IMR-90 (cell line): ENCODE results near the gene NEO1. TPM values are rescaled to one million over a fixed set of nuclear protein-coding genes. Genes with fewer than 3 reads are reported as not detected.
A peak's percentile ranks its signal among the peaks of the same experiment; 100 is the strongest.

Source experiments
- ATAC-seq: fragments of 200-7000 bp; cut with Tn5 transposase; 2 replicates; pipeline ENCODE4 v1.9.1; 2020; ENCODE audit warnings: low read depth, mild to moderate bottlenecking, moderate library complexity
- BruUV-seq: library from RNA; stranded (reverse); fragments of 400-500 nt; replicated peaks from 2 replicates; lab custom pipeline; 2021; lab: Mats Ljungman, UMichigan
- CTCF ChIA-PET: fragments of 300-600 bp; formaldehyde crosslinking; extraction: SDS; loops from one replicate; lab custom pipeline; 2021; ENCODE audit warnings: antibody characterized with exemption; lab: Yijun Ruan, JAX
- POLR2A ChIA-PET: fragments of 300-600 bp; sonication (Branson Sonifier 250); formaldehyde crosslinking; loops from one replicate; lab custom pipeline; 2022; ENCODE audit warnings: antibody characterized with exemption; ENCODE audit not compliant: unreplicated experiment; lab: Charles Lee
- DNase-seq: peaks from one replicate; pipeline ENCODE4 v3.0.0; 2013
- H2AFZ ChIP-seq: replicated peaks from 2 replicates; pipeline ENCODE3; 2013; ENCODE audit warnings: low read length, mild to moderate bottlenecking; ENCODE audit not compliant: poor library complexity
- H2AK5ac ChIP-seq: 2 replicates; pipeline ENCODE4 v1.6.1; 2013; ENCODE audit warnings: low read depth, low read length, inconsistent platforms
- H2AK9ac ChIP-seq: replicated peaks from 2 replicates; pipeline ENCODE3; 2013; ENCODE audit warnings: mild to moderate bottlenecking, low read depth, low read length, moderate library complexity; ENCODE audit not compliant: poor library complexity
- H2BK120ac ChIP-seq: 2 replicates; pipeline ENCODE4 v1.6.1; 2013; ENCODE audit warnings: low read depth, low read length, inconsistent platforms
- H2BK15ac ChIP-seq: 3 replicates; pipeline ENCODE4 v1.6.1; 2013; ENCODE audit warnings: low read depth, low read length, inconsistent platforms
- H2BK20ac ChIP-seq: 2 replicates; pipeline ENCODE4 v1.6.1; 2013; ENCODE audit warnings: low read depth, mild to moderate bottlenecking, inconsistent platforms, low read length, moderate library complexity
- H2BK5ac ChIP-seq: 2 replicates; pipeline ENCODE4 v1.6.1; 2013; ENCODE audit warnings: mild to moderate bottlenecking, low read depth, low read length, inconsistent platforms; ENCODE audit not compliant: poor library complexity, severe bottlenecking
- H3K14ac ChIP-seq: replicated peaks from 2 replicates; pipeline ENCODE4 v1.6.1; 2013; ENCODE audit warnings: low read depth, low read length, inconsistent platforms
- H3K18ac ChIP-seq: 2 replicates; pipeline ENCODE4 v1.6.1; 2013; ENCODE audit warnings: low read depth, low read length, control low read depth
- H3K23ac ChIP-seq: 2 replicates; pipeline ENCODE4 v1.6.1; 2013; ENCODE audit warnings: low read depth, low read length, inconsistent platforms
- H3K27ac ChIP-seq: 2 replicates; pipeline ENCODE4 v1.5.1; 2013; ENCODE audit warnings: mild to moderate bottlenecking, control low read depth, low read length; ENCODE audit not compliant: insufficient read depth
- H3K27me3 ChIP-seq: 2 replicates; pipeline ENCODE4 v1.6.1; 2013; ENCODE audit warnings: low read length; ENCODE audit not compliant: control insufficient read depth, insufficient read depth
- H3K36me3 ChIP-seq: 2 replicates; pipeline ENCODE4 v1.6.1; 2013; ENCODE audit warnings: low read length, mixed read lengths; ENCODE audit not compliant: control insufficient read depth, insufficient read depth
- H3K4ac ChIP-seq: 2 replicates; pipeline ENCODE4 v1.6.1; 2013; ENCODE audit warnings: low read depth, low read length, inconsistent platforms
- H3K4me1 ChIP-seq: 2 replicates; pipeline ENCODE4 v1.6.1; 2013; ENCODE audit warnings: low read length, mixed read lengths; ENCODE audit not compliant: control insufficient read depth, insufficient read depth
- H3K4me2 ChIP-seq: 2 replicates; pipeline ENCODE4 v1.6.1; 2013; ENCODE audit warnings: low read depth, mild to moderate bottlenecking, control low read depth, low read length, moderate library complexity
- H3K4me3 ChIP-seq: 2 replicates; pipeline ENCODE4 v1.5.1; 2013; ENCODE audit warnings: low read depth, mild to moderate bottlenecking, control low read depth, low read length, moderate library complexity; ENCODE audit not compliant: insufficient read depth
- H3K56ac ChIP-seq: 2 replicates; pipeline ENCODE4 v1.6.1; 2013; ENCODE audit warnings: low read length, inconsistent platforms; ENCODE audit not compliant: insufficient read depth; ENCODE audit errors: extremely low read depth
- H3K79me1 ChIP-seq, 2 experiments: 2 replicates each; pipeline ENCODE4 v1.6.1; 2013; ENCODE audit warnings: low read length in 2 of 2, inconsistent platforms in 1 of 2, low read depth in 1 of 2
- H3K9ac ChIP-seq: 2 replicates; pipeline ENCODE4 v1.6.1; 2013; ENCODE audit warnings: low read depth, low read length, control low read depth
- H3K9me1 ChIP-seq: 2 replicates; pipeline ENCODE4 v1.6.1; 2013; ENCODE audit warnings: low read length, inconsistent platforms; ENCODE audit not compliant: insufficient read depth
- H3K9me3 ChIP-seq: 2 replicates; pipeline ENCODE4 v1.6.1; 2013; ENCODE audit warnings: low read length; ENCODE audit not compliant: control insufficient read depth, insufficient read depth
- H4K20me1 ChIP-seq: 2 replicates; pipeline ENCODE4 v1.6.1; 2013; ENCODE audit warnings: low read length, inconsistent platforms; ENCODE audit not compliant: insufficient read depth
- H4K5ac ChIP-seq: 2 replicates; pipeline ENCODE4 v1.6.1; 2013; ENCODE audit warnings: mild to moderate bottlenecking, low read depth, low read length, control low read depth
- H4K8ac ChIP-seq, 2 experiments: 2 replicates each; pipeline ENCODE4 v1.6.1; 2013; ENCODE audit warnings: low read depth in 2 of 2, low read length in 2 of 2, control low read depth in 1 of 2, inconsistent platforms in 1 of 2
- H4K91ac ChIP-seq: 2 replicates; pipeline ENCODE4 v1.6.1; 2013; ENCODE audit warnings: low read depth, low read length, inconsistent platforms; ENCODE audit not compliant: insufficient read depth
- BHLHE40 ChIP-seq: fragments of 150-350 bp; IDR thresholded peaks from 2 replicates; pipeline ENCODE4 v1.6.1; 2016; ENCODE audit warnings: mild to moderate bottlenecking, low read depth, low read length
- CEBPB ChIP-seq: IDR thresholded peaks from 2 replicates; pipeline ENCODE4 v1.6.1; 2012; ENCODE audit warnings: low read depth, low read length, improper control_type of control experiment
- CHD1 ChIP-seq: IDR thresholded peaks from 2 replicates; pipeline ENCODE4 v1.6.1; 2012; ENCODE audit warnings: low read depth, low read length, improper control_type of control experiment
- CTCF ChIP-seq: conservative IDR thresholded peaks from 2 replicates; pipeline ENCODE4 v1.5.1; 2012; ENCODE audit warnings: mild to moderate bottlenecking, low read depth, low read length, improper control_type of control experiment
- FOS ChIP-seq: fragments of 150-350 bp; IDR thresholded peaks from 2 replicates; pipeline ENCODE4 v1.6.1; 2016; ENCODE audit warnings: low read depth, low read length
- MAZ ChIP-seq: IDR thresholded peaks from 2 replicates; pipeline ENCODE4 v1.6.1; 2012; ENCODE audit warnings: low read depth, mild to moderate bottlenecking, low read length, improper control_type of control experiment, moderate library complexity, borderline replicate concordance
- MXI1 ChIP-seq: IDR thresholded peaks from 2 replicates; pipeline ENCODE4 v1.6.1; 2012; ENCODE audit warnings: low read depth, mild to moderate bottlenecking, low read length, moderate library complexity, borderline replicate concordance
- NFE2L2 ChIP-seq: fragments of 150-350 bp; IDR thresholded peaks from 2 replicates; pipeline ENCODE4 v1.6.1; 2016; ENCODE audit warnings: low read depth, mild to moderate bottlenecking, low read length
- POLR2A ChIP-seq: IDR thresholded peaks from 2 replicates; pipeline ENCODE4 v1.6.1; 2012; ENCODE audit warnings: mild to moderate bottlenecking, low read depth, low read length
- RAD21 ChIP-seq: IDR thresholded peaks from 2 replicates; pipeline ENCODE4 v1.6.1; 2012; ENCODE audit warnings: low read length, improper control_type of control experiment
- RCOR1 ChIP-seq: IDR thresholded peaks from 2 replicates; pipeline ENCODE4 v1.6.1; 2012; ENCODE audit warnings: mild to moderate bottlenecking, low read length, improper control_type of control experiment; ENCODE audit not compliant: insufficient replicate concordance
- RFX5 ChIP-seq: IDR thresholded peaks from 2 replicates; pipeline ENCODE4 v1.8.0; 2012; ENCODE audit warnings: low read depth, mild to moderate bottlenecking, low read length, moderate library complexity
- SMC3 ChIP-seq: fragments of 150-350 bp; IDR thresholded peaks from 2 replicates; pipeline ENCODE4 v1.6.1; 2016; ENCODE audit warnings: low read depth, mild to moderate bottlenecking, antibody characterized with exemption, low read length, moderate library complexity
- USF2 ChIP-seq: fragments of 150-350 bp; IDR thresholded peaks from 2 replicates; pipeline ENCODE4 v1.6.1; 2017; ENCODE audit warnings: mild to moderate bottlenecking, antibody characterized with exemption, low read length, low read depth
- WGBS, 2 experiments: methylation state at CpG; one replicate each; pipeline versions ENCODE4 v1.1.5 to v1.1.7; 2013; ENCODE audit warnings: missing lambda C conversion rate in 2 of 2; ENCODE audit not compliant: insufficient read length in 1 of 2; ENCODE audit errors: extremely low coverage in 2 of 2; 5-methylcytosine and 5-hydroxymethylcytosine counted together
- dilution Hi-C: fragments of 300-500 bp; cut with HindIII; formaldehyde crosslinking; loops from one replicate; pipeline ENCODE4 v1.14.3; 2018; ENCODE audit warnings: low sequenced_read_pairs; ENCODE audit not compliant: unreplicated experiment
- in situ Hi-C: fragments of 300-500 bp; cut with MboI; formaldehyde crosslinking; loops from 3 replicates; pipeline ENCODE4 v1.14.3; 2019; ENCODE audit warnings: low sequenced_read_pairs, inconsistent platforms, mixed read lengths
- intact Hi-C: fragments of 100-400 bp; cut with micrococcal nuclease; formaldehyde crosslinking; loops from 2 replicates; pipeline ENCODE4 v1.10.0; 2022
- polyA plus RNA-seq, 3 experiments: library from polyadenylated mRNA; depleted of rRNA; stranded (reverse); fragments of >200 nt; gene quantifications; 2 replicates each; pipeline ENCODE4 v1.2.3, GENCODE V29; 2012; ENCODE audit warnings: low replicate concordance in 1 of 3
- total RNA-seq: library from RNA; depleted of rRNA; stranded (reverse); fragments of >200 nt; gene quantifications from 2 replicates; pipeline ENCODE4 v1.2.3, GENCODE V29; 2012
- TF ChIP-seq, protein P1 (sequence below): fragments of 150-350 bp; IDR thresholded peaks from 2 replicates; pipeline ENCODE4 v1.6.1; 2016; ENCODE audit warnings: low read depth, mild to moderate bottlenecking, low read length, moderate library complexity, borderline replicate concordance

The NEO1 gene
- total and polyA plus RNA-seq, 2 of the 4 experiments (the other 2 are of a cell fraction): 16.3 to 18.5 TPM

DNA sequence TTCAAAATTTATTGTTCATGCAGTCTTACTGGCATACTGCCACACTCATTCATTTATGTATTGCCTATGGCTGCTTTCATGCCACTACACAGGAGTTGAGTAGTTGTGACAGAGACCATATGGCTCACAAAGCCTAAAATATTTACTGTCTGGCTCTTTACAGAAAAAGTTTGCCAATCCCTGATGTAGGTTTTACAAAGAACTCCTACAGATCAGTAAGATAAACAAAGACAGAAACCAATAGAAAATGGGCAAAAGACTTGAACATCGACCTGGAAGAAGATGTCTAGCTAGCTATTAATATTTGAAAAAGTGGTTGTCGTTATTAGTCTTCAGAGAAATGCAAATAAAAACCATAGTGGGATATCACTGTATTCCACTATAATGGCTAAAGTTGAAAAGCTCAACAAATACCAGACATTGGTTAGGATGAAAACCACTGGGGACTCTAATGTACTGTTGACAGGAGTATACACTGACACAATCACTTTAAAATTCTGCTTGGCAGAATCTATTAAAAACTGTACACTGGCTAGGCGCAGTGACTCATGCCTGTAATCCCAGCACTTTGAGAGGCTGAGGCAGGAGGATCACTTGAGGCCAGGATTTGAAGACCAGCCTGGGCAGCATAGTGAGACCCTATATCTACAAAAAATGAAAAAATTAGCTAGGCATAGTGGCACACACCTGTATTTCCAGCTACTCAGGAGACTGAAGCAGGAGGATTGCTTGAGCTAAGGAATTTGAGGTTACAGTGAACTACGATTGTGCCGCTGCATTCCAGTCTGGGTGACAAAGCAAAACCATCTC, 87.7 kb downstream of the NEO1 start:
- H2AFZ ChIP-seq: no peak overlapping the region
- no peak overlapping the region for H2BK120ac ChIP-seq
- no peaks in the 10 kb centered on the region for H3K4me1 ChIP-seq
- no peaks in the 10 kb centered on the region for H3K27me3 ChIP-seq
- H3K4ac ChIP-seq: no peak overlapping the region
- no peak overlapping the region for H3K14ac ChIP-seq
- POLR2A ChIA-PET: no interaction called here
- no peak overlapping the region for H3K27ac ChIP-seq
- no peaks in the 10 kb centered on the region for H3K9me3 ChIP-seq
- no peak overlapping the region for H4K5ac ChIP-seq
- no CpG with 5 or more reads among the region's 5 CpGs for WGBS, 2 experiments
- H3K9me1 ChIP-seq: no peaks in the 10 kb centered on the region
- H2BK20ac ChIP-seq: no peak overlapping the region
- H3K36me3 ChIP-seq: peaks cover 2% of the 10 kb centered on the region; the same call in 1 of the 2 replicates
- no peak overlapping the region for H3K4me2 ChIP-seq
- no peak overlapping the region; the same call in 1 of the 2 replicates for H3K56ac ChIP-seq
- no peak overlapping the region for H2AK9ac ChIP-seq
- no peak overlapping the region; the same call in 1 of the 2 replicates for H3K18ac ChIP-seq
- H4K20me1 ChIP-seq: no peaks in the 10 kb centered on the region
- no TSS peak for BruUV-seq
- in situ Hi-C loops: no loop called here
- no peak overlapping the region for H3K4me3 ChIP-seq
- H3K79me1 ChIP-seq: no peaks in the 10 kb centered on the region
- DNase-seq (peak; percentile 2), ATAC-seq (no peak)
- intact Hi-C loops: no loop called here
- no peak overlapping the region for H3K9ac ChIP-seq
- H4K8ac ChIP-seq: no peak overlapping the region
- dilution Hi-C loops: no loop called here
- H3K23ac ChIP-seq: no peak overlapping the region
- no peak overlapping the region for H2BK15ac ChIP-seq
- CTCF ChIA-PET: no interaction called here
- no peak overlapping the region for H2BK5ac ChIP-seq
- no peak overlapping the region for H2AK5ac ChIP-seq
- no peak overlapping the region for H4K91ac ChIP-seq
- TF ChIP-seq SMC3: no peak
- TF ChIP-seq FOS: no peak
- no peak for TF ChIP-seq NFE2L2
- no peak for TF ChIP-seq CHD1
- TF ChIP-seq CTCF: no peak
- TF ChIP-seq RFX5: no peak
- TF ChIP-seq MAZ: no peak
- no peak for TF ChIP-seq RCOR1
- no peak for TF ChIP-seq CEBPB
- TF ChIP-seq USF2: no peak
- no peak for TF ChIP-seq POLR2A
- no peak for TF ChIP-seq MXI1
- TF ChIP-seq, protein P1, sequence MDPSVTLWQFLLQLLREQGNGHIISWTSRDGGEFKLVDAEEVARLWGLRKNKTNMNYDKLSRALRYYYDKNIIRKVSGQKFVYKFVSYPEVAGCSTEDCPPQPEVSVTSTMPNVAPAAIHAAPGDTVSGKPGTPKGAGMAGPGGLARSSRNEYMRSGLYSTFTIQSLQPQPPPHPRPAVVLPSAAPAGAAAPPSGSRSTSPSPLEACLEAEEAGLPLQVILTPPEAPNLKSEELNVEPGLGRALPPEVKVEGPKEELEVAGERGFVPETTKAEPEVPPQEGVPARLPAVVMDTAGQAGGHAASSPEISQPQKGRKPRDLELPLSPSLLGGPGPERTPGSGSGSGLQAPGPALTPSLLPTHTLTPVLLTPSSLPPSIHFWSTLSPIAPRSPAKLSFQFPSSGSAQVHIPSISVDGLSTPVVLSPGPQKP: no peak
- no peak for TF ChIP-seq BHLHE40
- no peak for TF ChIP-seq RAD21
